Forelimb muscle (tissue), 1 donor: Measurements from ENCODE around the gene RRP1. TPM values are rescaled to one million over a fixed set of nuclear protein-coding genes. Genes with fewer than 3 reads are reported as not detected.

ENCODE experiments used
- DNase-seq: peaks from one replicate; pipeline ENCODE4 v3.0.0-alpha.2; 2013; ENCODE audit warnings: low read depth
- polyA plus RNA-seq: library from polyadenylated mRNA; unstranded; fragments of 120-200 nt; gene quantifications from one replicate; pipeline ENCODE4 v1.2.1, GENCODE V29; 2013; ENCODE audit not compliant: insufficient read length

The RRP1 gene
- 16.9 TPM for polyA plus RNA-seq

- DNase-seq = peak; percentile 57
Measured at GRCh38 chr21:43789276-43790009, at the start of gene RRP1. RRP1 (plus strand) TSS chr21:43789577; CDS start chr21:43789630, 53 bp downstream.

- no peak for DNase-seq
Measured at GRCh38 chr21:43739621-43740435, 49.5 kb upstream of the RRP1 start.

- DNase-seq = no peak
Measured at GRCh38 chr21:43740497-43741156, 48.8 kb upstream of the RRP1 start.

- DNase-seq = no peak
Measured at GRCh38 chr21:43741423-43742096, 47.8 kb upstream of the RRP1 start.

- no peak for DNase-seq
Measured at GRCh38 chr21:43743947-43744346, 45.4 kb upstream of the RRP1 start.

- DNase-seq = no peak
Measured at GRCh38 chr21:43744725-43745124, 44.7 kb upstream of the RRP1 start.

GRCh38 chr21:43745772-43746517 is 43.4 kb upstream of the RRP1 start:
- DNase-seq = no peak

- DNase-seq = no peak
Measured at GRCh38 chr21:43748622-43749021, 40.8 kb upstream of the RRP1 start.

GRCh38 chr21:43749651-43750262 is 39.6 kb upstream of the RRP1 start:
- no peak for DNase-seq

- DNase-seq = no peak
Measured at GRCh38 chr21:43750339-43751033, 38.9 kb upstream of the RRP1 start.

- no peak for DNase-seq
Measured at GRCh38 chr21:43751955-43752591, 37.3 kb upstream of the RRP1 start.

- no peak for DNase-seq
Measured at GRCh38 chr21:43752758-43753438, 36.5 kb upstream of the RRP1 start.

- no peak for DNase-seq
Measured at GRCh38 chr21:43753439-43753799, 36.0 kb upstream of the RRP1 start.

GRCh38 chr21:43754948-43755781 is 34.2 kb upstream of the RRP1 start:
- DNase-seq = no peak

GRCh38 chr21:43755820-43756594 is 33.4 kb upstream of the RRP1 start:
- no peak for DNase-seq

- DNase-seq = no peak
Measured at GRCh38 chr21:43757601-43758000, 31.8 kb upstream of the RRP1 start.

- DNase-seq = no peak
Measured at GRCh38 chr21:43758111-43758641, 31.2 kb upstream of the RRP1 start.
